Measurements from ENCODE around the gene RELL1.
"Not testable (repeated sequence)": the region's sequence is repeated elsewhere in the genome, so short reads cannot be mapped to it uniquely, and the experiment has no call there.

RELL1 gene

DNA sequence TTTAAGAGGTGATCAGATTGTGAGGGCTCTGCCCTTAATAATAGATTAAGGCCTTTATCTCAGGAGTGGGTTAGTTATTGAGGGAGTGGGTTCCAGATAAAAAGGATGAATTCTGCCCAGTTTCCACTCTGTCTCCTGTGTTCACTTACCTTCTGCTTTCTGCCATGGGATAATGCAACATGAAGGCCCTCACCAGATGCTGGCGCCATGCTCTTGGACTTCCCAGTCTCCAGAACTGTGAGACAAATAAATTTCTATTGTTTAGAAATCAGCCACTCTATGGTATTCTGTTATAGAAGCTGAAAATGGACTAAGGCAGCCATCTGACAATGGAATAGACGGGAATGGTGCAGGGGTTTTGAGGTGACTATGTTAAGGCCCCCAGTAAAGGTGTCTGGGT lies 6.9 kb upstream of the RELL1 start:
- DNase-seq (ENCODE audit: low read depth in 2 of 2) = no peak

DNA sequence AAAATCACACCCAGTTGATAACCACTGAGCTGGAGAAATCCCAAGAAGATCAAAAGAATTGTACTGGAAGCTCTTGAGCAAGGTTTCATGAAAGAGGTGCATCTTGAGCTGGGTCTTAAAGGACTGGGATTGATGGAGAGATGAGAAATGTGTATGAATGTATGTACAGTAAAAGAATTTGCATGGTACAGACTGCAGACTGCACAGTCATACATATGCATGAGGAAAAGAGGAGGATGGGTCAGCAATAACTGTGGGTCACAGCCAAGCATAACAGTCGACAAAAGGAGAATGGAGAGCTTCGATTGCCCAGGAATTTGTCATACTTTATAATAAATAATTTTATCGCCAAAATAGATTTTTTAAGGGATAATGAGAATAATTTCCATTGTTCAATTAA lies 4.8 kb upstream of the RELL1 start:
- no peak for DNase-seq (ENCODE audit: low read depth in 2 of 2)

GRCh38 chr4:37689353-37690095 lies 3.3 kb upstream of the RELL1 start:
- no peak for DNase-seq (ENCODE audit: low read depth in 2 of 2)

DNA sequence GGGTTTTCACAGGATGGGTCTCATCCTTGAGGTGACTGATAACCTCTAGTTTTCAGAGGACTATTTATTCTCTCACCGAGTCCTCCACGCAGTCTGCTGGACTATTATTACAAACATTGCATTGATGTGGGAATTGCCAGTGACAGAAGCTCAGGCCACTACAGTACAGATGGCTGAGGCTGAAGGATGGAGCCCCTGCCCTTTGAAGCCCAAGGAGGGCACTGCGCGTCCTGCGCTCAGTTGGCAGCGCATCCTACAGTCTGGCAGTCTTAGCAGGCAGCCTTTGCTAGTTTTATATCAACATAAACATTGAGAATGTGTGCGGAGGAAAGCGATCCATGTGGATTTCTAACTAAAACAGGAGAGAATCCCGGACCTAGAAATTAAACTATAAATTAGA lies 1.5 kb upstream of the RELL1 start:
- no peak for DNase-seq (ENCODE audit: low read depth in 2 of 2)

- no peak for DNase-seq (ENCODE audit: low read depth in 2 of 2)
These were observed 1.0 kb upstream of the RELL1 start for GRCh38 chr4:37687194-37687562.

DNA sequence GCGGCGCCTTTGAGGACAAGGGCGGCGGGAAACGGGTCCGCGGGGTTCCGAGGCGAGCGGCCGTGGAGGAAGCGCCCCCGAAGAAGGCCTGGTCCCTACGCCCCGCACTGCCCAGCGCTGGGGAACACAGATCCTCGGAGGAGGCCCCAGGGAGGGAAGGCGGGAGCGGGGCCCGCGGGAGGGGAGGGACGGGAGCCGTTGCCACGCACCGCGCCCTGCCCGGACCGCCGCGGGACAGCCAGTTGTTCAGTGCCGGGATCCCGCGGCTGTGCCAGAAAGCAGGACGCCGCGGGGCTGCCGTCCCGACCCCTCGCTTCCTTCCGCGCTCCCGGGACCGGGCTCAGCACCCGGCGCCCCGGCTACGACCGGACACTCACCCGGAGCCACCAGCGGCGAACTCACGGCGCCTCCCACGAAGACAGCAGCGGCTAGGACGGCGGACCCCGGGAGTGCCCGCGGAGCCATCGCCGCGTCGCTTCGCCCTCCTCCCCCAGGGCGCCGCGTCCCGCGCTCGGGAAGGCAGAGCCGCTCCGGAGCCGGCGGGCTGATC lies 278 bp downstream of the RELL1 start:
- DNase-seq (ENCODE audit: low read depth in 2 of 2) = peak in 1 of 2 donors; percentile 20

GRCh38 chr4:37685161-37685822 lies 884 bp downstream of the RELL1 start:
- DNase-seq (ENCODE audit: low read depth in 2 of 2) = no peak

DNA sequence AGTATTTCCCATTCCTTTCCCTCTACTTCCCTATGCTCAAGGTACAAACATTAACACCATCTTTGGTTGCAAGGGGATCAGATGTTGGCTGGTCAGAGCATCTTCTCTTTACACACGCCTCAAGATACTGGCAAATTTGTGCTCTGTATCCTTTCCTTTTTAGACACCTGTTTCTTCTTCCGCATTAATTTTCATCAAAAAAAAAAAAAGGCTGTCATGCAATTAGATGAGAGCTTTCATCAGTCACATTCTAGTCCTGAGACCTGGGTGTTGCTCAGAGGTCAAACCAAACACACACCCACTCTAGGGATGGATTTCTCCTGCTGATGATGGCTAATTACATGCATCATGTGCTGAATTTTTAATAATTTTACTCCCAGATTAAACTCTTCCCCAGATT lies 2.0 kb downstream of the RELL1 start:
- DNase-seq (ENCODE audit: low read depth in 2 of 2) = no peak

GRCh38 chr4:37682701-37683401 lies 3.3 kb downstream of the RELL1 start:
- DNase-seq (ENCODE audit: low read depth in 2 of 2) = no peak

DNA sequence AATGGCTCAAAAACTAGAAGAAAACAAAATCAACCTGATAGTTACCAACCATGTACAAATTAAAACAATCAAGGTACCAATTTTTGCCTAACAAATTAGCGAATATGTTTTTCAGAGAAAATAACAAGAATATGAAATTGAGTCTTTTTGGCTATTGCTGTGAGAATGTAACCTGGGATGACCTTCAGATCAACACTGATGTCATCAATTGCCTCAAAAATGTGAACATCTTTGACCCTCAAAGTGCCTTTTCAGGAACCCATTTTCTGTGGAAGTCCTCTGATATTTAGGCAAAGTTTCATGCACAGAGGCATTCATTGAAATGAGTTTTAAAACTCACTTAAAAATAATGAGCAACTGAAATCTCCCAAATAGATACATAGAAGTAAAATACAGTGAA lies 6.1 kb downstream of the RELL1 start:
- no peak for DNase-seq (ENCODE audit: low read depth in 2 of 2)

- no peak for DNase-seq (ENCODE audit: low read depth in 2 of 2)
These were observed 6.9 kb downstream of the RELL1 start for GRCh38 chr4:37679301-37679700.

GRCh38 chr4:37678624-37679023 lies 7.6 kb downstream of the RELL1 start:
- no peak for DNase-seq (ENCODE audit: low read depth in 2 of 2)

- no peak for DNase-seq (ENCODE audit: low read depth in 2 of 2)
These were observed 10.4 kb downstream of the RELL1 start for GRCh38 chr4:37675587-37676290.

- no peak for DNase-seq (ENCODE audit: low read depth in 2 of 2)
These were observed 11.7 kb downstream of the RELL1 start for GRCh38 chr4:37674439-37674838.

GRCh38 chr4:37673538-37674192 lies 12.5 kb downstream of the RELL1 start:
- DNase-seq (ENCODE audit: low read depth in 2 of 2) = no peak

GRCh38 chr4:37671072-37671471 lies 15.1 kb downstream of the RELL1 start:
- DNase-seq (ENCODE audit: low read depth in 2 of 2) = no peak

- DNase-seq (ENCODE audit: low read depth in 2 of 2) = no peak
These were observed 15.9 kb downstream of the RELL1 start for GRCh38 chr4:37670249-37670648.

GRCh38 chr4:37669124-37669523 lies 17.1 kb downstream of the RELL1 start:
- DNase-seq (ENCODE audit: low read depth in 2 of 2) = not testable (repeated sequence)

DNA sequence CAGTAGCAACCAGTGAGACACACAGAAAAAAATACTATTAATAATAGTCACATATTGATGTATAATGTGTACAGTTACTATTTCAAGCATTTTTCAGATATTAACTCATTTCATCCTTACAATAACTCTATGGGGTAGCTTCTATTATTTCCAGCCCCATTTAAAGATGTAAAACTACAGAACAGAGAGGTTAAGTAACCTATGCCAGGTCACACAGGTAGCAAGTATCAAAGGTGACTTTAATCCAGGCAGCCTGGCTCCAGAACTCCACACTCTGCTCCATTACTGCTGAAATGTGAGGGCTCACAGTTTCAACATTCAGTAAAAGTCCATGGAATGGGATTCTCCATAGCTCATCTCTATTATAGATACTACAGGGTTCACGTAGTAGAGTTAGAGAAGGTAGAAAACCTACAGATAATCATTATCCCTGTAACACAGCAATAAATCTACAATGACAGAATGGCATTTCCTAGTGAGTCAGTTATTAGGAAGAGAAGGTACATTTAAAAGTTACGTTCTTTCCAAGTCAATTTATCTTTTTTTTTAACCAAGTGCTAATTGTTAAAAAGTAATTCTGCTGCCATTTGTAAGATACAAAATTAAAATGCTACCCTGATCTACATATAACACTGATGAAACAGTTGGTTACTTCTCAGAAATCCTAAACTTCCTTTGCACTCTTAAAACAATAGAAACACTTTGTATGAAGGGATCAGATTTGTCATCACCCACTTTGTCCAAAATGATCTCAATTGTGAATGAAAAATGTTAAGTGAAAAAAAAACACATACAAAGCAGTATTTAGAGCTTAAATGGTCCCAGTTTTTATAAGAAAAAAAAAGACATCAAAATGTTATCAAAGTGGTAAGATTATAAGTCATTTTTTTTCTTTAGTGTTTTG lies 18.7 kb downstream of the RELL1 start:
- no peak for DNase-seq (ENCODE audit: low read depth in 2 of 2)

GRCh38 chr4:37666625-37667071 lies 19.5 kb downstream of the RELL1 start:
- peak in 1 of 2 donors; percentile 32 for DNase-seq (ENCODE audit: low read depth in 2 of 2)

All from stimulated activated CD8-positive, alpha-beta memory T cell treated with anti-CD3 and anti-CD28 coated beads, Interleukin-15, amount 100 ng/mL, for 48 hours (primary cell).